GM10847 (cell line): Measurements from ENCODE around the gene P3H3.

Source experiments
- POLR2A ChIP-seq: IDR thresholded peaks from 2 replicates; pipeline ENCODE4 v1.6.1; 2011; ENCODE audit not compliant: insufficient read length; ENCODE audit errors: extremely low read depth

P3H3 gene

GRCh38 chr12:6818645-6819044 lies 9.6 kb upstream of the P3H3 start:
- no peak for TF ChIP-seq POLR2A

- TF ChIP-seq POLR2A = no peak
Observed at GRCh38 chr12:6819106-6820030, 8.8 kb upstream of the P3H3 start.

GRCh38 chr12:6820166-6820565 lies 8.0 kb upstream of the P3H3 start:
- no peak for TF ChIP-seq POLR2A

- no peak for TF ChIP-seq POLR2A
Observed at GRCh38 chr12:6821591-6822425, 6.4 kb upstream of the P3H3 start, which contains the start of gene GPR162. Gene GPR162, plus strand, starts transcription at chr12:6821821. Its CDS starts 2,078 bp downstream, at chr12:6823899.

GRCh38 chr12:6822426-6823135 lies 5.6 kb upstream of the P3H3 start:
- no peak for TF ChIP-seq POLR2A

GRCh38 chr12:6823182-6824084 lies 4.8 kb upstream of the P3H3 start:
- no peak for TF ChIP-seq POLR2A

- TF ChIP-seq POLR2A = no peak
Observed at GRCh38 chr12:6824085-6824775, 4.0 kb upstream of the P3H3 start.

- no peak for TF ChIP-seq POLR2A
Observed at GRCh38 chr12:6824901-6825381, 3.3 kb upstream of the P3H3 start.

GRCh38 chr12:6825398-6826124 lies 2.6 kb upstream of the P3H3 start:
- no peak for TF ChIP-seq POLR2A

- TF ChIP-seq POLR2A = no peak
Observed at GRCh38 chr12:6826125-6826733, 2.0 kb upstream of the P3H3 start.

- TF ChIP-seq POLR2A = no peak
Observed at GRCh38 chr12:6826734-6827436, 1.3 kb upstream of the P3H3 start.

GRCh38 chr12:6827437-6827911 lies 733 bp upstream of the P3H3 start:
- TF ChIP-seq POLR2A = no peak
